ENCODE data around the gene PIK3C2B. TPM values are rescaled to one million over a fixed set of nuclear protein-coding genes. Genes with fewer than 3 reads are reported as not detected.

PIK3C2B gene
- total RNA-seq, 1 donor from 2014 or later: 47.3 TPM

DNA sequence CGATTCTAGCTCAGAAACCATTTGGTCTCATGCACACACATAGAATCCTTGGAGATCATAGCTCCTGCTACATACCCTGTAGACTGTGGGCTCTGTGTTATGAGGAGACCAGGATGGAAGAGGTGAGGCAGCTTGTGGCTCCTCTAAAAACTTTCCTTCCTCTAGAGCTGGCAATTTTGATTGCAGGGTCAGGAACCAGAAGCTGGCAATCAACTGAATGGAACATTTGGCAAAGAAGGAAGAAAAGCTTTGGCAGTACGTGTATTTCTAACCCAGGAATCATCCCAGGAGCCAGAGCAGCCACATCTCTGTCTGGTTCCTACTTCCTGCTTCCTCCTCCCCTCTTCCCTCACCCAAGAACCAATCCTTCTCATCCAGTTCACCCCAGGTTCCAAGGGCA lies 15.7 kb downstream of the PIK3C2B start:
- H3K27ac ChIP-seq: no peak overlapping the region
- DNase-seq: no peak
- H3K4me1 ChIP-seq: peaks cover 70% of the 10 kb centered on the region
- TF ChIP-seq CTCF (IDR thresholded peaks at IDR 0.05): no peak
- H3K36me3 ChIP-seq: no peaks in the 10 kb centered on the region
- ATAC-seq: no peak
- H3K27me3 ChIP-seq: no peaks in the 10 kb centered on the region
- intact Hi-C loops (cut with DNase I): no loop called here
- H3K4me3 ChIP-seq: no peak overlapping the region
- no peaks in the 10 kb centered on the region for H3K9me3 ChIP-seq

- no peaks in the 10 kb centered on the region for H3K9me3 ChIP-seq
- no peaks in the 10 kb centered on the region for H3K36me3 ChIP-seq
- no peaks in the 10 kb centered on the region for H3K27me3 ChIP-seq
- intact Hi-C loops (cut with DNase I): no loop called here
- DNase-seq (no peak), ATAC-seq (no peak)
- TF ChIP-seq CTCF (IDR thresholded peaks at IDR 0.05): no peak
- no peak overlapping the region for H3K27ac ChIP-seq
- H3K4me3 ChIP-seq: no peak overlapping the region
- H3K4me1 ChIP-seq: peaks cover 70% of the 10 kb centered on the region
Measured at GRCh38 chr1:204478172-204478899, 16.3 kb downstream of the PIK3C2B start.

DNA sequence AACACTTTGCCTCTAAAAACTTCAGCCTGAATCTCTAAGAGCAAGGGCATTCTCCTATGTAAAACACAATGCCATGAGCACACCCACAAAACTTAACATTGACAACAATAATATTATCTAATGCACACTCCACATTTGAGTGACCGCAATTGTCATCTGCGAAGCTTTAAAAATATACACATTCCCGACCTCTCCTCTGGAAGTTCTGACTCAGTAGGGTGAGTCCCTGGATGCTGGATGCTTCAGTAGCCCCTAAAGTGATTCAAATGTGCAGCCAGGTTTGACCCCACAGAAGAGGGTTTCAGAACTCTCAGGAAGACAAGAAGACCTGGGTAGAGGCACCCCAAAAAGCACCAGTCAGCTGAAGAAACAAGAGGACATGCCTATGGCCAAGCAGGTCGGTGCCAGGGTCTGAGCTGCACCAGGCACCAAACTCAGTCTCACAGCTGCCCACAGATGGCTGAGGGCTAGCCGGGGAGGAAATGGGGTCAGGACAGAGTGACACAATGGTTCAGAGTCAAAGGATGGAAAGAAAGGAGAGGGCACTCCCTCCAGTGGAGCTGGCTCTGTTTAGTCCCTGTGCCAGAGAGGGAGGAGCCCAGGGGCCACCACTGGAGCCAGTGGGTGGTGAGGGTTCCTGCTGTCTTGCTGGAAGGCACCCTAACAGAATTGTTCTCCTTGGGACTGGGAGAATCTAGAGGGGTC lies 17.4 kb downstream of the PIK3C2B start:
- H3K27me3 ChIP-seq: no peaks in the 10 kb centered on the region
- no peaks in the 10 kb centered on the region for H3K36me3 ChIP-seq
- H3K27ac ChIP-seq: peak overlapping the region; percentile 18
- TF ChIP-seq CTCF (IDR thresholded peaks at IDR 0.05): no peak
- no peaks in the 10 kb centered on the region for H3K9me3 ChIP-seq
- H3K4me1 ChIP-seq: peaks cover 66% of the 10 kb centered on the region
- intact Hi-C loops (cut with DNase I): no loop called here
- no peak overlapping the region for H3K4me3 ChIP-seq
- DNase-seq (no peak), ATAC-seq (peak; percentile 66)

- DNase-seq (no peak), ATAC-seq (no peak)
- Histone ChIP-seq H3K36me3 (no peaks in the 10 kb centered on the region), H3K27me3 (no peaks in the 10 kb centered on the region), H3K9me3 (no peaks in the 10 kb centered on the region), H3K4me1 (peaks cover 61% of the 10 kb centered on the region), H3K27ac (peak overlapping the region; percentile 40), H3K4me3 (no peak overlapping the region)
- no peak for TF ChIP-seq CTCF (IDR thresholded peaks at IDR 0.05)
- intact Hi-C loops (cut with DNase I): no loop called here
Measured at GRCh38 chr1:204476563-204476962, 18.0 kb downstream of the PIK3C2B start.

GRCh38 chr1:204475656-204476432 lies 18.8 kb downstream of the PIK3C2B start:
- Histone ChIP-seq H3K9me3 (no peaks in the 10 kb centered on the region), H3K27me3 (no peaks in the 10 kb centered on the region), H3K4me1 (peaks cover 53% of the 10 kb centered on the region), H3K4me3 (no peak overlapping the region), H3K27ac (peak overlapping the region; percentile 40), H3K36me3 (no peaks in the 10 kb centered on the region)
- no peak for TF ChIP-seq CTCF (IDR thresholded peaks at IDR 0.05)
- ATAC-seq (peak; percentile 3), DNase-seq (peak; percentile 43)
- intact Hi-C loops (cut with DNase I): no loop called here

Measured in upper lobe of right lung (tissue), 1 donor.